GM23338 (cell line): ENCODE results near the gene VSIG10L. TPM values are rescaled to one million over a fixed set of nuclear protein-coding genes. Genes with fewer than 3 reads are reported as not detected.
A peak's percentile ranks its signal among the peaks of the same experiment; 100 is the strongest.

ENCODE experiments used
- ATAC-seq: fragments of 200-7000 bp; cut with Tn5 transposase; 3 replicates; pipeline ENCODE4 v1.9.1; 2020
- DNase-seq: peaks from one replicate; pipeline ENCODE4 v3.0.0-alpha.2; 2015; ENCODE audit warnings: low spot score
- H2AFZ ChIP-seq: fragments of 200-600 bp; sonication (generic); 2 replicates; pipeline ENCODE4 v1.8.0; 2016; ENCODE audit warnings: antibody characterized with exemption, mild to moderate bottlenecking, moderate library complexity
- H3F3A ChIP-seq: fragments of 200-600 bp; sonication (generic); replicated peaks from 2 replicates; pipeline ENCODE4 v1.8.0; 2017; ENCODE audit warnings: antibody characterized with exemption, mixed run types, low read depth
- H3K27ac ChIP-seq: fragments of 200-600 bp; sonication (generic); 2 replicates; pipeline ENCODE4 v1.6.1; 2016; ENCODE audit warnings: low read depth
- H3K27me3 ChIP-seq: fragments of 200-600 bp; sonication (generic); 2 replicates; pipeline ENCODE4 v1.8.0; 2016; ENCODE audit warnings: mild to moderate bottlenecking, mixed run types, moderate library complexity; ENCODE audit not compliant: insufficient read depth
- H3K36me3 ChIP-seq: fragments of 200-600 bp; sonication (generic); 2 replicates; pipeline ENCODE4 v1.8.0; 2016; ENCODE audit warnings: mild to moderate bottlenecking; ENCODE audit not compliant: insufficient read depth
- H3K4me1 ChIP-seq: fragments of 200-600 bp; sonication (generic); 2 replicates; pipeline ENCODE4 v1.8.0; 2016; ENCODE audit warnings: mild to moderate bottlenecking, moderate library complexity; ENCODE audit not compliant: insufficient read depth
- H3K4me2 ChIP-seq: fragments of 200-600 bp; sonication (generic); 2 replicates; pipeline ENCODE4 v1.7.1; 2017; ENCODE audit warnings: mixed run types
- H3K4me3 ChIP-seq: fragments of 200-600 bp; sonication (generic); 2 replicates; pipeline ENCODE4 v1.6.1; 2016; ENCODE audit warnings: mixed run types
- H3K79me2 ChIP-seq: fragments of 200-600 bp; sonication (generic); replicated peaks from 2 replicates; pipeline ENCODE4 v1.8.0; 2017; ENCODE audit warnings: mild to moderate bottlenecking; ENCODE audit not compliant: insufficient read depth
- H3K9me2 ChIP-seq: fragments of 200-600 bp; sonication (generic); 2 replicates; pipeline ENCODE4 v1.8.0; 2017; ENCODE audit not compliant: insufficient read depth
- H4K20me1 ChIP-seq: fragments of 200-600 bp; sonication (generic); replicated peaks from 2 replicates; pipeline ENCODE4 v1.8.0; 2017; ENCODE audit warnings: mild to moderate bottlenecking; ENCODE audit not compliant: insufficient read depth
- H3K27ac Mint-ChIP-seq: 2 replicates; pipeline ENCODE4 v1.8.0; 2020; ENCODE audit warnings: inconsistent platforms, mild to moderate bottlenecking, moderate library complexity, mixed read lengths
- H3K27me3 Mint-ChIP-seq: 3 replicates; pipeline ENCODE4 v1.8.0; 2022; ENCODE audit warnings: low read depth, mild to moderate bottlenecking, moderate library complexity, mixed read lengths, inconsistent platforms; ENCODE audit not compliant: insufficient read depth, poor library complexity
- H3K36me3 Mint-ChIP-seq: 3 replicates; pipeline ENCODE4 v1.8.0; 2021; ENCODE audit warnings: low read depth, mild to moderate bottlenecking, inconsistent platforms, moderate library complexity, mixed read lengths
- H3K4me1 Mint-ChIP-seq: 3 replicates; pipeline ENCODE4 v1.8.0; 2020; ENCODE audit warnings: mild to moderate bottlenecking, inconsistent platforms, mixed read lengths
- H3K4me3 Mint-ChIP-seq: 3 replicates; pipeline ENCODE4 v1.8.0; 2021; ENCODE audit warnings: moderate library complexity, mild to moderate bottlenecking, inconsistent platforms, mixed read lengths
- H3K9me3 Mint-ChIP-seq: 3 replicates; pipeline ENCODE4 v1.8.0; 2020; ENCODE audit warnings: moderate library complexity, mild to moderate bottlenecking, inconsistent platforms, mixed read lengths
- CTCF ChIP-seq, 2 experiments: fragments of 200-600 bp in 1 of 2; sonication (generic) in 1 of 2; conservative IDR thresholded peaks; 2 replicates each; pipeline versions ENCODE4 v1.5.1 to v1.6.1; 2016 to 2017; ENCODE audit warnings: antibody characterized with exemption in 2 of 2, low read depth in 2 of 2, mild to moderate bottlenecking in 2 of 2, moderate library complexity in 1 of 2
- EZH2 ChIP-seq: fragments of 200-600 bp; sonication (generic); IDR thresholded peaks from one replicate; pipeline ENCODE4 v1.8.0; 2017; ENCODE audit warnings: antibody characterized with exemption, mild to moderate bottlenecking, low read depth; ENCODE audit not compliant: unreplicated experiment
- EZH2phosphoT487 ChIP-seq: fragments of 200-600 bp; sonication (generic); IDR thresholded peaks from one replicate; pipeline ENCODE4 v1.8.1; 2018; ENCODE audit warnings: antibody characterized with exemption; ENCODE audit not compliant: unreplicated experiment
- NANOG ChIP-seq: IDR thresholded peaks from 2 replicates; pipeline ENCODE4 v1.6.1; 2016; ENCODE audit warnings: antibody characterized with exemption, borderline replicate concordance
- POLR2AphosphoS5 ChIP-seq: IDR thresholded peaks from 2 replicates; pipeline ENCODE4 v1.6.1; 2016; ENCODE audit warnings: antibody characterized with exemption, low read depth
- REST ChIP-seq: IDR thresholded peaks from one replicate; pipeline ENCODE4 v1.6.1; 2018; ENCODE audit warnings: antibody characterized with exemption; ENCODE audit not compliant: unreplicated experiment
- ZNF114 ChIP-seq: fragments of 250-450 bp; sonication (Bioruptor Pico); IDR thresholded peaks from 2 replicates; pipeline ENCODE4 v1.5.0; 2020; ENCODE audit warnings: mild to moderate bottlenecking, moderate library complexity
- ZNF462 ChIP-seq: fragments of 250-450 bp; sonication (Bioruptor Pico); IDR thresholded peaks from 2 replicates; pipeline ENCODE4 v1.5.0; 2020; ENCODE audit warnings: mild to moderate bottlenecking, moderate library complexity
- polyA plus RNA-seq: library from polyadenylated mRNA; unstranded; fragments of >200 nt; fragmentation: Nextera tagmentation; extraction: Ambion mirVana; gene quantifications from 2 replicates; pipeline ENCODE4 v1.2.1, GENCODE V29; 2016
- total RNA-seq: library from RNA; depleted of rRNA; stranded (reverse); fragments of >200 nt; shearing (Covaris generic); gene quantifications from 2 replicates; pipeline ENCODE4 v1.2.3, GENCODE V29; 2014

VSIG10L gene
- total and polyA plus RNA-seq, 2 experiments from 2014 or later = 9.6 to 10.4 TPM

- TF ChIP-seq ZNF462 (CRISPR knock-in tag) (no peak), REST (no peak), ZNF114 (CRISPR knock-in tag) (no peak)
Observed at GRCh38 chr19:51295382-51296126, 46.4 kb downstream of the VSIG10L start (continued).

- peak overlapping the region; percentile 4; the same call in 1 of the 2 replicates for H3K4me3 ChIP-seq
- DNase-seq = no peak
- no peak overlapping the region for H3K27ac ChIP-seq
- H3K36me3 Mint-ChIP-seq = no peaks in the 10 kb centered on the region
- H3K4me1 Mint-ChIP-seq = peaks cover 52% of the 10 kb centered on the region
- peaks cover 11% of the 10 kb centered on the region for H3K27me3 Mint-ChIP-seq
- no peaks in the 10 kb centered on the region for H3K79me2 ChIP-seq
- H3K4me2 ChIP-seq = peak overlapping the region; percentile 65; the same call in 1 of the 2 replicates
- H2AFZ ChIP-seq = peak overlapping the region; percentile 70
- H3F3A ChIP-seq = peaks cover 2% of the 10 kb centered on the region; the same call in 1 of the 2 replicates
- ATAC-seq = no peak
- peaks cover 10% of the 10 kb centered on the region; the same call in 1 of the 2 replicates for H3K9me2 ChIP-seq
- no peaks in the 10 kb centered on the region for H3K27me3 ChIP-seq
- no peaks in the 10 kb centered on the region for H4K20me1 ChIP-seq
- H3K4me3 Mint-ChIP-seq = peak overlapping the region; percentile 23; the same call in 1 of the 3 replicates
- H3K9me3 Mint-ChIP-seq = no peaks in the 10 kb centered on the region; the same call in 1 of the 3 replicates
- no peak overlapping the region for H3K27ac Mint-ChIP-seq
- no peaks in the 10 kb centered on the region; the same call in 1 of the 2 replicates for H3K36me3 ChIP-seq
- H3K4me1 ChIP-seq = peaks cover 45% of the 10 kb centered on the region
- TF ChIP-seq NANOG (no peak), EZH2 (no peak), EZH2phosphoT487 (no peak), POLR2AphosphoS5 (no peak), REST (no peak), CTCF (conservative IDR thresholded peaks at IDR 0.05; ENCODE audit: low read depth in 2 of 2) (no peak)
Observed at GRCh38 chr19:51294977-51295375, 47.0 kb downstream of the VSIG10L start.
